ENCODE data around the gene TLX3.
"Not testable (repeated sequence)": the region's sequence is repeated elsewhere in the genome, so short reads cannot be mapped to it uniquely, and the experiment has no call there.

Gene TLX3

GRCh38 chr5:171275841-171276544, 33.1 kb upstream of the TLX3 start:
- no peak overlapping the region for H3K4me3 ChIP-seq (ENCODE audit: low read depth, low read length)
- H3K4me1 ChIP-seq (ENCODE audit: control insufficient read depth, insufficient read depth, low read length, unreplicated experiment): peaks cover 4% of the 10 kb centered on the region
- no peak overlapping the region for H2AFZ ChIP-seq (ENCODE audit: low read length, unreplicated experiment)
- H3K27me3 ChIP-seq (ENCODE audit: insufficient read depth, low read length): no peaks in the 10 kb centered on the region
- no peak overlapping the region for H3K27ac ChIP-seq (ENCODE audit: low read depth, low read length)
- no peaks in the 10 kb centered on the region for H3K79me2 ChIP-seq (ENCODE audit: control insufficient read depth, insufficient read depth, low read length, unreplicated experiment)
- no peaks in the 10 kb centered on the region for H3K36me3 ChIP-seq (ENCODE audit: insufficient read depth, low read length)

DNA sequence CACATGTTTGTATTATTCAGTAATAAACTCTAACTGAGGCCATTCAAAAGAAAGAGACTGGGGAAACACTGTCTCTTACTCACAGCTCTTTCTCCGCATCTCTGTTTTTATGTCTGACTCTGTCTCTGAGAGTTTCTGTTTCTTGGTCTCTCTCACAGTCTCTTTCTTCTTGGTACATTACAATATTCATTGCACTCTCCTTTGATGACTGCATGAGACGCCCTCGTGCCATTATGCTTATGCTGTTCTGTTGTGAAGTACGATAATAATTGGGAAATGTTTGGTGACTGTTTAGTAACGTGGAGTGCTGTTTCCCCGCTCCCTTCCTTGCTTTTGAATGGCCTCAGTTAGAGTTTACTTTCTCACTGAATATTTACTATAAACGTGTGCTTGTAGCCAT, 25.3 kb upstream of the TLX3 start:
- Histone ChIP-seq H3K27me3 (ENCODE audit: insufficient read depth, low read length) (no peaks in the 10 kb centered on the region), H3K4me3 (ENCODE audit: low read depth, low read length) (no peak overlapping the region), H3K4me1 (ENCODE audit: control insufficient read depth, insufficient read depth, low read length, unreplicated experiment) (no peaks in the 10 kb centered on the region), H3K79me2 (ENCODE audit: control insufficient read depth, insufficient read depth, low read length, unreplicated experiment) (no peaks in the 10 kb centered on the region), H2AFZ (ENCODE audit: low read length, unreplicated experiment) (no peak overlapping the region), H3K36me3 (ENCODE audit: insufficient read depth, low read length) (no peaks in the 10 kb centered on the region), H3K27ac (ENCODE audit: low read depth, low read length) (no peak overlapping the region)

GRCh38 chr5:171285465-171285864, 23.6 kb upstream of the TLX3 start:
- no peak overlapping the region for H2AFZ ChIP-seq (ENCODE audit: low read length, unreplicated experiment)
- no peaks in the 10 kb centered on the region for H3K4me1 ChIP-seq (ENCODE audit: control insufficient read depth, insufficient read depth, low read length, unreplicated experiment)
- H3K27ac ChIP-seq (ENCODE audit: low read depth, low read length): no peak overlapping the region
- H3K27me3 ChIP-seq (ENCODE audit: insufficient read depth, low read length): no peaks in the 10 kb centered on the region
- H3K79me2 ChIP-seq (ENCODE audit: control insufficient read depth, insufficient read depth, low read length, unreplicated experiment): no peaks in the 10 kb centered on the region
- no peaks in the 10 kb centered on the region for H3K36me3 ChIP-seq (ENCODE audit: insufficient read depth, low read length)
- no peak overlapping the region for H3K4me3 ChIP-seq (ENCODE audit: low read depth, low read length)

- Histone ChIP-seq H3K79me2 (ENCODE audit: control insufficient read depth, insufficient read depth, low read length, unreplicated experiment) (no peaks in the 10 kb centered on the region), H3K27me3 (ENCODE audit: insufficient read depth, low read length) (no peaks in the 10 kb centered on the region), H3K4me3 (ENCODE audit: low read depth, low read length) (no peak overlapping the region), H3K4me1 (ENCODE audit: control insufficient read depth, insufficient read depth, low read length, unreplicated experiment) (no peaks in the 10 kb centered on the region), H3K36me3 (ENCODE audit: insufficient read depth, low read length) (no peaks in the 10 kb centered on the region), H3K27ac (ENCODE audit: low read depth, low read length) (no peak overlapping the region), H2AFZ (ENCODE audit: low read length, unreplicated experiment) (no peak overlapping the region)
Measured at GRCh38 chr5:171288066-171288465, 21.0 kb upstream of the TLX3 start.

DNA sequence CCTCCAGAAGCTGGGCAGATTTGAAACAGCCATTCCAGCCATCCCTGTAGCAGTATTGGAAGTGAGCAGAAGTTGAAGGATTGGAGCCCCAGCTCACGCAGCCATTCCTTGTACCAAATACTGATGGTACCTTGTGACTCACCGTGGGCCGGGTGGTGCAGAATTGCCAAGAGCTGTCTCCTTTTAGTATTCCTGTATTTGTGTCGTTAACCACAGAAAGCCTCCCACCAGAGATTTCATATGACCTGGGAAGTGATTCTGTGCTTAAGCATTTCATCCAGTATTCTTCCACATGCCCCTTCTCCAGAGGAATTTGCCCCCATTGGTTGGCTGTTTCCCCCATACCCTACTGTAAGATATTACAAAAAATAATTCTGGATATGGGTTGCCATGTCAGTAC, 17.7 kb upstream of the TLX3 start:
- Histone ChIP-seq H2AFZ (ENCODE audit: low read length, unreplicated experiment) (no peak overlapping the region), H3K27me3 (ENCODE audit: insufficient read depth, low read length) (no peaks in the 10 kb centered on the region), H3K4me3 (ENCODE audit: low read depth, low read length) (no peak overlapping the region), H3K4me1 (ENCODE audit: control insufficient read depth, insufficient read depth, low read length, unreplicated experiment) (peaks cover 11% of the 10 kb centered on the region), H3K36me3 (ENCODE audit: insufficient read depth, low read length) (no peaks in the 10 kb centered on the region), H3K79me2 (ENCODE audit: control insufficient read depth, insufficient read depth, low read length, unreplicated experiment) (no peaks in the 10 kb centered on the region), H3K27ac (ENCODE audit: low read depth, low read length) (no peak overlapping the region)

DNA sequence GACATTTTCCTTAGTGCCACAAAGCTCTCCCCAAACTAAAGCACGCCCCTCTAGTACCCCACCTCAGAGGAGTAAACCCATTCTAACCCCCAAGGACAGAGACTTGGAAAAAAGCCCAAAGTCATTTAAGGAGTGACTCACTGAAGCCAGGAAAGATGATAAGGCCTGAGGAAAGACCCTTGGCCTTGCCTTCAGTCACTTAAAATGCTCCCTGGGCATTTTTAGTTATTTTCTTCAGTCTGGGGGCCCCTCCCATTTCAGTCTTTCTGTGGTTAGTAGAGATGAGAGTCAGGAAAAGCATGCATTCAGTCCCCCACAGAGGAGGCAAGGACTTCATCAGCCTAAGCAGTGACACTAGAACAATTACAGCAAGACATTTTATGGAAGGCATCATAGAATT, 13.7 kb upstream of the TLX3 start:
- no peak overlapping the region for H3K27ac ChIP-seq (ENCODE audit: low read depth, low read length)
- no peaks in the 10 kb centered on the region for H3K79me2 ChIP-seq (ENCODE audit: control insufficient read depth, insufficient read depth, low read length, unreplicated experiment)
- H3K4me1 ChIP-seq (ENCODE audit: control insufficient read depth, insufficient read depth, low read length, unreplicated experiment): peaks cover 11% of the 10 kb centered on the region
- H3K27me3 ChIP-seq (ENCODE audit: insufficient read depth, low read length): no peaks in the 10 kb centered on the region
- H2AFZ ChIP-seq (ENCODE audit: low read length, unreplicated experiment): no peak overlapping the region
- H3K4me3 ChIP-seq (ENCODE audit: low read depth, low read length): no peak overlapping the region
- H3K36me3 ChIP-seq (ENCODE audit: insufficient read depth, low read length): no peaks in the 10 kb centered on the region

DNA sequence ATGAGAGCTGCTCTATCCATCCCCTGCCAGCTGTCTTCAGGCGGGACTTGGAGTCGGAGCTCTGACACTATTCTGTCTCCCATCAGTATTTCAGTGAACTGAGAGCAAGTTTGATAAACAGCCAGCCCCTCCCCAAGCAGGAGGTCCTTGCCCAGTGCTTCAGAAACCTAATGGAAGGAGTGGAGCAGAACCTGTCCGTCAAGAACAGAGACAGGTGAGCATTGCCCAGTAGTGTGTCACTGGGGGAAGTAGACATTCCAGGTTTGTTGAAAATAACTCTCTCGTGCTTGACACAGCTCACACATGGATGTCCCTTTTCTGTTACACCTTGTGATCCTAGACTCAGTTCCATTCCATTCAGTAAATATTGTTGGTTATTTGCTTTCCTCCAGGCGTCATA, 13.2 kb upstream of the TLX3 start:
- Histone ChIP-seq H3K79me2 (ENCODE audit: control insufficient read depth, insufficient read depth, low read length, unreplicated experiment) (no peaks in the 10 kb centered on the region), H3K27me3 (ENCODE audit: insufficient read depth, low read length) (no peaks in the 10 kb centered on the region), H2AFZ (ENCODE audit: low read length, unreplicated experiment) (no peak overlapping the region), H3K36me3 (ENCODE audit: insufficient read depth, low read length) (no peaks in the 10 kb centered on the region), H3K4me3 (ENCODE audit: low read depth, low read length) (no peak overlapping the region), H3K27ac (ENCODE audit: low read depth, low read length) (no peak overlapping the region), H3K4me1 (ENCODE audit: control insufficient read depth, insufficient read depth, low read length, unreplicated experiment) (peaks cover 11% of the 10 kb centered on the region)

DNA sequence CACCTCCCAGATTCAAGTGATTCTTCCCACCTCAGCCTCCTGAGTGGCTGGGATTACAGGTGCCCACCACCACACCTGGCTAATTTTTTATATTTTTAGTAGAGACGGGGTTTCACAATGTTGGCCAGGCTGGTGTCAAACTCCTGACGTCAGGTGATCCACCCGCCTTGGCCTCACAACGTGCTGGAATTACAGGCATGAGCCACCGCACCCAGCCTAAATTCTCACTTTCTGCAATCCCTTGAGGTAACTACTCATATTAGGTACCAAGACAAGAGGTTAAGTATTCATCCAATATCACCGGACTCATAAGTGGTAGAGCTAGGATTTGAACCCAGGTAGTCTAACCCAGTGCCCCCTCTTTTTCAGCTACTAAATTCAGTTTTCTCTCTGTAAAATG, 11.1 kb upstream of the TLX3 start:
- not testable (repeated sequence) for H3K27ac ChIP-seq (ENCODE audit: low read depth, low read length); H3K27me3 ChIP-seq (ENCODE audit: insufficient read depth, low read length); H2AFZ ChIP-seq (ENCODE audit: low read length, unreplicated experiment); H3K36me3 ChIP-seq (ENCODE audit: insufficient read depth, low read length); H3K79me2 ChIP-seq (ENCODE audit: control insufficient read depth, insufficient read depth, low read length, unreplicated experiment); H3K4me3 ChIP-seq (ENCODE audit: low read depth, low read length)
- H3K4me1 ChIP-seq (ENCODE audit: control insufficient read depth, insufficient read depth, low read length, unreplicated experiment): peaks cover 11% of the 10 kb centered on the region

- no peak overlapping the region for H3K27ac ChIP-seq (ENCODE audit: low read depth, low read length)
Measured at GRCh38 chr5:171299228-171299627, 9.8 kb upstream of the TLX3 start.

DNA sequence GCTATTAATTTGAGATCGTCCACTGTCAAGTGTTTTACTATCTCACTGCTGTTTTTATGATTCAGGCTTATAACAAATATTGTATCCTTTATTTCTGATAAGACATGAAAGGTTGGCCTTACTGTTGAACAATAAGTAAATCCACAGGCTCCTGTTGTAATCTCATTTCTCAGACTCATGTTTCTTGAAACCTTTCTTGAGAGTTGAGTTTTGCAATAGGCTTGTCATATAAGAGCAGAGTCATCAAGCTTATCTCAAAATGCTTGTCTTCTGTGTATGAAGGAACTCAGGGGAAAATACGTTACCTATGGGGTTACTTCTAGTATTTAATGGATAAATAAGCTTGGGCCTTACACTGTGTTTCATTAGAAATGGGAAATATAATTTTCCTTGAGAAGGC, 9.2 kb upstream of the TLX3 start:
- H3K36me3 ChIP-seq (ENCODE audit: insufficient read depth, low read length): no peaks in the 10 kb centered on the region
- peaks cover 11% of the 10 kb centered on the region for H3K4me1 ChIP-seq (ENCODE audit: control insufficient read depth, insufficient read depth, low read length, unreplicated experiment)
- H2AFZ ChIP-seq (ENCODE audit: low read length, unreplicated experiment): no peak overlapping the region
- peaks cover 8% of the 10 kb centered on the region for H3K27me3 ChIP-seq (ENCODE audit: insufficient read depth, low read length)
- H3K4me3 ChIP-seq (ENCODE audit: low read depth, low read length): no peak overlapping the region
- no peaks in the 10 kb centered on the region for H3K79me2 ChIP-seq (ENCODE audit: control insufficient read depth, insufficient read depth, low read length, unreplicated experiment)
- H3K27ac ChIP-seq (ENCODE audit: low read depth, low read length): no peak overlapping the region

More at GRCh38 chr5:171299228-171299627, 9.8 kb upstream of the TLX3 start:
- Histone ChIP-seq H3K36me3 (ENCODE audit: insufficient read depth, low read length) (no peaks in the 10 kb centered on the region), H3K27me3 (ENCODE audit: insufficient read depth, low read length) (peaks cover 3% of the 10 kb centered on the region; the same call in 1 of the 2 replicates), H3K4me1 (ENCODE audit: control insufficient read depth, insufficient read depth, low read length, unreplicated experiment) (peaks cover 11% of the 10 kb centered on the region), H3K4me3 (ENCODE audit: low read depth, low read length) (no peak overlapping the region), H3K79me2 (ENCODE audit: control insufficient read depth, insufficient read depth, low read length, unreplicated experiment) (no peaks in the 10 kb centered on the region), H2AFZ (ENCODE audit: low read length, unreplicated experiment) (no peak overlapping the region)

DNA sequence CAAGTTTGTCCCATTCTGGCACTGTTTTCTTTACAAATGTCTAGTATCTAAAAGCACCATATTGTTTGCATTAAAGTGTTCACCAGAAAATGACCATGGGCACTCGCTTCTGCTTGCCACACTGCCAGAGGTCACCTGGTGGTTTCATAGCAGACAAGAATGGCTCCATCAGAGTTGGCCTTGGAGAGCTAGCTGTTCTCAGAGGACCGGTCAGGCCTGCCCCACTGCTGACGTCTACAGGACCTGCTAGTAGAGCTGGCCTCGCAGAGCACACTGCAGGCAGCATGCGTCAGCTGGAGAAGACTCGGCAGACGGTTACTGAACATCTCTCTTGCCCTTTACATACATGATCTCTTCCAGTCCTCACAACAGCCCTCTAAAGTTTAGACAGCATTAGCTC, 8.7 kb upstream of the TLX3 start:
- H3K4me1 ChIP-seq (ENCODE audit: control insufficient read depth, insufficient read depth, low read length, unreplicated experiment): peaks cover 8% of the 10 kb centered on the region
- no peak overlapping the region for H3K4me3 ChIP-seq (ENCODE audit: low read depth, low read length)
- no peaks in the 10 kb centered on the region for H3K36me3 ChIP-seq (ENCODE audit: insufficient read depth, low read length)
- H3K79me2 ChIP-seq (ENCODE audit: control insufficient read depth, insufficient read depth, low read length, unreplicated experiment): no peaks in the 10 kb centered on the region
- no peak overlapping the region for H2AFZ ChIP-seq (ENCODE audit: low read length, unreplicated experiment)
- H3K27me3 ChIP-seq (ENCODE audit: insufficient read depth, low read length): peaks cover 13% of the 10 kb centered on the region
- H3K27ac ChIP-seq (ENCODE audit: low read depth, low read length): no peak overlapping the region
